Erythroblast (primary cell): ENCODE measurements around the gene TCEAL7.
"Not testable (repeated sequence)": the region's sequence is repeated elsewhere in the genome, so short reads cannot be mapped to it uniquely, and the experiment has no call there.

Experiments used
- DNase-seq, 2 experiments: peaks; one replicate each; lab custom pipeline; 2025; lab: John Stamatoyannopoulos, UW
- GATA1 ChIP-seq: IDR thresholded peaks from 2 replicates; pipeline ENCODE4 v1.6.1; 2011; ENCODE audit warnings: low read depth, mild to moderate bottlenecking, control low read depth, low read length, moderate library complexity
- POLR2A ChIP-seq: IDR thresholded peaks from 2 replicates; pipeline ENCODE4 v1.6.1; 2011; ENCODE audit warnings: mild to moderate bottlenecking, low read length

The TCEAL7 gene, protein sequence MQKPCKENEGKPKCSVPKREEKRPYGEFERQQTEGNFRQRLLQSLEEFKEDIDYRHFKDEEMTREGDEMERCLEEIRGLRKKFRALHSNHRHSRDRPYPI

DNA sequence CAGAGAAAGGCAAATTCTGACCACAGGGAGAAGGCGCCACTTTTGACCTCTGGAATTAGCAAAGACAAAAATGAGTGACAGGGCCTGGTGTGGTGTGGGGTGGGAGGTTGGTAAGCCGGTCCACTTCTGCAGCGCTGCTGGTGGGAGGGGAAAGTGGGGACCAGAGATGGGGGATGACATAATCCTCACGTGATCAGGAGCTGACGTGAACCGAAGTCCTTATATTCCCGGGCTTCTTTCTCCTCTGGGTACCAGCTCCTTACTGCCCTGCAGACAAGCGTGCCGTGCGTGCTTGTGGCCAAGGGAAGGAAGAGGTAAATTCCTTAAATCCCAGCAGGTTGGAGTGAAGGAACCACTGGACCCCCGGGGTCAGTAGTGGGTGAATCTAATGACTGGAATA is at the start of gene TCEAL7:
TSS of gene TCEAL7 (plus strand) at position 249 of the 400 bp plus-strand sequence. CDS start 1,165 bp downstream, outside the sequence.
- no peak for TF ChIP-seq POLR2A
- TF ChIP-seq GATA1, result no peak
- peak in 1 of 2 experiments; percentile 0 for DNase-seq

DNA sequence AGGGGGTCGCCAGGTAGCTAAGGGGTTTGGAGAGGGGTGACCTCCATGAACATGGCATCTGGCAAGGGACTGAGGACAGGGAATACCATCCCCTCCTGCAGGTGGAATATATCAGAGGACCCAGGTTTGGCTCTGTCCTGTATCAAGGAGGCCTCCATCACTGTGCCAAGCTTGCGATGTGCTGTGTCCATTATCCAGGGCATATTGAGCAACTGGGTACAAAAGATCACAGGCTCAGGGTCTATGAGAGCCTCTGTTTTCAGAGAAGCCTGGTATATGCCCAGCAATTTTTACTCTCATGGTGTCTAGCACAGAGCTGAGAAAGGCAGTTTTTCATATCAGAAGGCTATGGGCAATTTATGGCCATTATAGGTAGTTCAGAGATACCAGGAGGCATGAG is 36.9 kb upstream of the TCEAL7 start:
- DNase-seq, result no peak
- no peak for TF ChIP-seq GATA1
- TF ChIP-seq POLR2A, result no peak

DNA sequence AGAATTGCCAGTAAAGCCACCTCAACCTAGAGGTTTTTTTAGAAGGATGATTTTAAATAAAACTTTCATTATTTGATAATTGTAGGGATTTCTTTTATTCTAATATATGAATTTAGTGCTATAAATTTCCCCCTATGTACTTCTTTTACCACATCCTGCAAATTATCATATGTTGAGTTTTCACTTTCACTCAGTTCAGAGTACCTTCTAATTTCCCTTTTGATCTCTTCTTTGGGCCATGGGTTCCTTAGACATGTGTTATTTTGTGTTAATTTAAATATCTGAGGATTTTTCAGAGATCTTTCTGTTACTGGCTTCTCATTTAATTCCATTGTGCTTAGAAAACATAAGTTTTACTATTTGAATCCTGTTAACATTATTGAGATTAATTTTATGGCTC is 25.3 kb upstream of the TCEAL7 start:
- no peak for TF ChIP-seq GATA1
- TF ChIP-seq POLR2A, result no peak
- DNase-seq, result no peak

DNA sequence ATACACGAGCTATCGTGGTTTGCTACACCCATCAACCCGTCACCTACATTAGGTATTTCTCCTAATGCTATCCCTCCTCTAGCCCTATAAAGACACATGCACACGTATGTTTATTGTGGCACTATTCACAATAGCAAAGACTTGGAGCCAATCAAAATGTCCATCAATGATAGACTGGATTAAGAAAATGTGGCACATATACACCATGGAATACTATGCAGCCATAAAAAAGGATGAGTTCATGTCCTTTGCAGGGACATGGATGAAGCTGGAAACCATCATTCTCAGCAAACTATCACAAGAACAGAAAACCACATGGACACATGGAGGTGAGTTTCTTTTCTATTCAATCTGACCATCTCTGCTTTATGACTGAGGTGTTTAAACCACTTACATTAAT is 24.4 kb upstream of the TCEAL7 start:
- not testable (repeated sequence) for DNase-seq

DNA sequence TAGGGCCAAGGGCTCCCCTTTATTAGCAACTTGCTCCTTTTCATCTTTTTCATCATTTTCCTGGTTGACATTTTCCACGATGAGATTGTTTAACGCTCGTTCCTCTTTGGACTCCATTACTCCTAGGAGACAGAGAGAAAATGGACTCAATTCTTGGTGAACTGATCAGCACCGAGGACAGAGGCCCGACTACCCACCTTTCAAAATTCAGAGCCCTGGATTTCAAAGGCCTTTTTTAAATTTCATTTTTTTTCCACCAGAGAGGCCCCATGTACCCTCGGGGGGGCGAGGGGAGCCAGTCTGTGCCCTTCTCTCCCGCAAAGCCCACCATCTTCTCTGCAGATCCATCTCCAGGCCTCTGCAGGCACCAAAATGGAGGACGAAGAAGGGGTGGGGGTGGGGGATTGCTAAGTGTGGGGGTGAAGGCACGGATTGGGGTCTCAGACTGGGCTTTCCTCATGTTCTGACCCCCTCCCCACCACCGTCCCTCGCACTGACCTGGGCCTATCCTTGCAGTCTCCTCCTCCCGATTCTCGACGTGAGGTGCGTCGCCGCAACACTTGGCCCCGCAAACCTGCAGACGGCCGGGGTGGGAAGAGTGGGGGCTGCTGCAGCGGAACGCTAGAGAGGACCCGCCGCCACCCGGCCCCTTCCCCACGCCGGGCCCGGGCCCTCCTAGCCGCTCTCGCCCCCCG is 20.0 kb upstream of the TCEAL7 start:
- TF ChIP-seq POLR2A (no peak), GATA1 (no peak)
- peak in 1 of 2 experiments; percentile 39 for DNase-seq

DNA sequence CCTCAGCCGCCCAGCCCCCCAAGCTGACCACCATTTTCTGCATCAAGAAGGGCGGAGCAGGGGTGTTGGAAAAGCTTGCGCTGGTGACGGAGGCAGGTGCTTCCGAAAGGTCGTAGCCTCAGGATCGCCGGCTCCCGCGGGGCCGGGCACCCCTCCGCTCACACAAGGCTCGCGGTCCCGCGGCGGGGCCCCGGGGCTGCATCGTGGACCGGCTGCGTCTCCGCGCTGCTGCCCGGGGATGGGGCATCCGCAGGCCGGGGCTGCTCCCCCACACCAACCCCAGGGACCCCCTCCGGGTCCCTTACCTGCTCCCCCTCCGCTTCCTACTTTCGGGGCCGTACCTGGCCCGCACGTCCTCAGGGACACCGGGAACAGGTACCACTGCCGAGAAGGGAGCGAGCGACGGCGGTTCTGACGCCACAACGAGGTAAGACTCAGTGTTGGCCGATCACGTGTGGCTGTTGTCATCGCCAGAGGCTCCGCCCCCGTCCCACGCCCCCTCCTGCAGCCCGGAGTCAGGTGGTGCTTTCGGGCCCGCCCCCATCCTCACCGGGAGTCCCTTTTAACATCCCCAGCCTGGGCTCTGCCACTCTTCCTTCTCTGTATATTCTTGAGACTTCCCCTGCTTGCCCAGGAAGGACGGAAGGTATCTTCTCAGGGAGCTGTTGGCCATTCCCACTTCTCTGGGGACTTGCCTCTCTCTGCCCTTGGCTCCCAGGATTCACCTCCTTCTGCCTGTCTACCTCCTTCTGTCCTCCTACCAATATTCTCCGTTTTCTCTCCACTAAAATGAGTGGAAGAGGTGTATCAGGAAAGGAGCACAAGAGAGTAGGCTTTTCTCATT is 19.3 kb upstream of the TCEAL7 start, which contains the start of gene BEX2:
TSS of gene BEX2 (minus strand) at position 436 of the 844 bp plus-strand sequence. CDS start 1,014 bp downstream, outside the sequence.
- DNase-seq, result peak; percentile 69 to 90
- no peak for TF ChIP-seq GATA1
- peak; percentile 38 for TF ChIP-seq POLR2A

DNA sequence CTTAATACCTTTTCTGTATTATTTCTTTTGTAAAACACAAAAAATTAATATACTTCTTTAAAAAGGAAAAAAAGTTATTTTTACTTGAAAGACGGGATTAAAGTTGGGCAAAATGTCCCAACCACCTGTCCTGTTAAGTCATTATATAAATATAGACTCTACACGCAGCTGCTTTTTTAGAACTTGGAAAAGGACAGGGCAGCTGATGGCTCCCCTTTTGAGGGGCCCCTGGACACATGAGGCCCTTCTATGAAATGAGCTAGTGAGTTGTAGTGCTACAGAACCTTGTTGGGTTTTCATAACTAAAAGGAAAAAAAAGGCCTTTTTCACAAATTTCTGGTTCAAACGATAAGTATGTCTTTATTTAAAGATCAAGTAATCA is 18.6 kb upstream of the TCEAL7 start:
- TF ChIP-seq GATA1 (no peak), POLR2A (no peak)
- DNase-seq, result no peak

DNA sequence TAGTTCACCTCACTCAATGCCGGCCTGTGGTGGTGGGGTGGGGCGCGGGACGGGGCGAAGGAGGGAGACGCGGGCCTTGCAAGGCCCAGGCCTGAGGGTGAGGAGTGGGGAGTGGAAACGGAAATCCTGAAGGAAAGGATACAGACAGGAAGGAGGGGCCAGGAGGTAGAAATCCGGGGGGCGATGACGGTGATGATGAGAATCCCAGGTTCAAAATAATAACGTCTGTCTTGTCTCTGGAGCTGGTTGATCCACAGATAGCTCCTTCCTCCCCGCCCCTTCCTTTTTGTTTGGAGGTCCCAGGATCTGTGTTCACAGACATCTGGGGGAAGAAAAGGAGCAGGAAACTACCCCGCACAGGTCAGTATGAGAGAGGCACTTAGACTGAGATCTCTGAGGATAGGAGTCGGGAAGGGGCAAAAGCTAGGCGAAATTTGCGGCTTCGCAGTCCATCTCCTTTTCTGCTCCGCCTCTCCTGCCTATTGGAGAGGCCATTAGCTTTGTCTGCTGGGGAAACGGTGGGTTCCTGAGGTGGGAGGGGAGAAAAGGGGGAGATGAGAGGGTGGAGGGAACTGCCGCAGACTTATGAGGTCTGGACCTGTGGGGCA is 746 bp downstream of the TCEAL7 start:
- DNase-seq, result no peak
- no peak for TF ChIP-seq GATA1
- no peak for TF ChIP-seq POLR2A

DNA sequence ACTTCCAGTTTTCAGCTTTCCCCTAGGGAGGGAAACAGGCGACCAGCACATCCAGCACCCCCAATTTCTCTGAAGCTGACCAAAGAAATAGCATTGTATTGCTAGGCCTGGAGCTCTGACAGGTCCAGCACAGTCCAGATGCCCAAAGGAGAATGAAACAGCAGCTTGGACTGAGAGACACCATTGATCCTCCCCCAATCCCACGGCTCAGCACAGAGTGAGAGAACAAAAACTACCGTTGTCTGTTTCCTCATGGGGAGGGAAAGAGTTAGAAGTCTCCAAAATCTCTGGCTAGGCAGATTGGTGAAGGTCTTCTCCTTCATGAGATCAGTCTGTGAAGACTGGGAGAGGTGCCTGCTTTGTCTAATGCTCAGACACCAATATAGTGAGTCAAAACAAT is 8.6 kb downstream of the TCEAL7 start:
- DNase-seq, result no peak
- TF ChIP-seq GATA1 (no peak), POLR2A (no peak)

DNA sequence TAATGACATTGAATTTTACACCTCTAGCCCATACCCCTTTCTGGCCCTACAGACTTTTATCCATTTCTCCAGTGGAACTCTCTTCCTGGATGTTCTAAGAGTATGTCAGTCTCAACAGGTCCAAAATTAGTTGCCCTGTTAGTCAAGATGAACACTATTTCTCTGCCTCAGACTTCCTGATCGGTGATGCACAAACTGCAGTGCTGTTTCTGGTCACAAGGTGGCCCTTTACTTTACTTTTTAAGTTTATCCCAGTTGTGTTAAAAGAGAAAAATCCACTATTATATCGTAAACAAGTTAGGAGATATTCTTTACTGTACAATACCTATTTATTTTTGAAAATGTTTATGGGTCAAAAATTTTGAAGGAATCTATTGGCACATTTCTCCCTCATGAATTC is 13.1 kb downstream of the TCEAL7 start:
- no peak for TF ChIP-seq POLR2A
- TF ChIP-seq GATA1, result no peak
- peak; percentile 28 to 55 for DNase-seq

DNA sequence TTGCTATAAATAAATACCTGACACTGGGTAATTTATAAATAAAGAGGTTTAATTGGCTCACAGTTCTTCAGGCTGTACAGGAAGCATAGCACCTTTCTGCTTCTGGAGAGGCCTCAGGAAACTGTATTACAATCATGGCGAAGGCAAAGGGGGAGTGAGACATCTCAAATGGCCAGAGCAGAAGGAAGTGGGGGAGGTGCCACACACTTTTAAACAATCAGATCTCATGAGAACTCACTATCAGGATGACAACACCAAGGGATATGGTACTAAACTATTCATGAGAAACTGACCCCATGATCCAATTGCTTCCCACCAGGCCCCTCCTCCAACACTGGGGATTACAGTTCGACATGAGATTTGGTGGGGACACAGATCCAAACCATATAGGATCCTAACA is 14.6 kb downstream of the TCEAL7 start:
- no peak for TF ChIP-seq POLR2A
- TF ChIP-seq GATA1, result no peak
- no peak for DNase-seq

DNA sequence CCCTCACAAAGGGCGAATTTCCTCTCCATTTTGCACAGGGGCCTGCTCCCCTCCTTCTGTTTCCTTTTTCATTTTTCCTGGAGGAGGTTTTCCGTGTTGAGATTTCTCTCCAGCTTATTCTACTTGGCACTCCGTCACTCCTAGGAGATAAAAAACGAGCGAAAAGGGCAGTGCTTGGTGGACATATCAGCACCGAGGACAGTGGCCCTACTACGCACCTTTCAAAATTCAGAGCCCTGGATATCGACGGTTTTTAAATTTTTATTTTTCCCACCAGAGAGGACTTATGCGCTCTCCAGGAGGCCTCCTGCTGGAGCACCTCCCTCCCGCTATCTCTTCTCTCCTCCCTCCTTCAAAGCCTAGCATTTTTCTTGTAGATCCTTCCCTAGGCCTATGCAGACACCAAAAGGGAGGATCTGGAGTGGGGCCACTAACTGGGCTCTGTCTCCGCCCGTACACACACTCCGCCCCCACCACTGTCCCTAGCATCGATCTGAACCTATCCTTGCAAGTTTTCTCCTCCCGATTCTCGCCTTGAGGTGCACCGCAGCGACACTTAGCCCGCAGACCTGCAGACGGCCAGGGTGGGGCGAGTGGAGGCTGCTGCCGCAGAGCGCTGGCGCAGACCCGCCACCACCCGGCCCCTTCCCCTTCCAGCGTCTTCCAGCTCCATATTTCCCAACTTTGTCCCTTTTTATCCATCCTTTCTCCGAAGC is 17.8 kb downstream of the TCEAL7 start:
- DNase-seq, result no peak
- TF ChIP-seq GATA1 (no peak), POLR2A (no peak)

DNA sequence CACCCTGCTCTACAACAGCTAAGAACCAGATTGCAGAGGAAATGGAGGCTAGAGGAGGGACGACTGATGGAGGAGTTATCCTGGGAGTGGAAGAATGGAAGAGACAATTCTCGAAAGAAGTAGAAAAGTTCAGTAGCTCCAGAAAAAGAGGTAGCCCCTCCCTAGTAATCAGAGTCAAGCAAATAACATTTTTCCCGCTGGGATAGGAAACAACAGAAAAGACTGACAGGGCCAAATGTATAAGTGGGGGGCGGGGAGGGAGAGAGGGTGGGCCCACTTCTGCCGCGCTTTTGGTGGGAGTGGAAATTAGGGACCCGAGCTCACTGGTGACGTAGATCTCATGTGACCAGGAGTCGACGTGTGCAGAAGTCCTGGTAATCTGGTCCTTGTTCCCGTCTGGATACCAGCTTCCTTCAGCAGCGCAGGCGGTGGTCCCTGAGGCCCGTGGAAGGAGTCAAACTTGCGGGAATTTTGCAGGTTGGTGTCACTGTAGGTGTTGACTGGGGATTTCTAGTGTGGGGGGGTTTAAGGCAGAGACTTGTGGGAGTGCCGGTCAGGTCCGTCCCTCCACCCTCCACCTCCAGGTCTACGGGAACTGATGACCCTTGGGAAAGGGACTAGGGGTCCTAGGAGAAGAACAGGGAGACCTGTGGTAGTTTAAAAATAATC is 26.2 kb downstream of the TCEAL7 start, which contains the start of gene TCEAL9:
TSS of gene TCEAL9 (plus strand) at position 377 of the 669 bp plus-strand sequence. CDS start 1,179 bp downstream, outside the sequence.
- DNase-seq, result peak; percentile 32 to 45
- no peak for TF ChIP-seq POLR2A
- TF ChIP-seq GATA1, result no peak
